ENCODE measurements around the gene CYYR1.

The CYYR1 gene

GRCh38 chr21:26555540-26556146 lies 17.4 kb downstream of the CYYR1 start:
- no peak overlapping the region for H3K27ac ChIP-seq
- no peak for TF ChIP-seq CTCF (IDR thresholded peaks at IDR 0.05)
- DNase-seq (ENCODE audit: low spot score) = no peak
- H3K4me3 ChIP-seq = no peak overlapping the region

- Histone ChIP-seq H3K4me3 (no peak overlapping the region), H3K27ac (no peak overlapping the region)
- DNase-seq (ENCODE audit: low spot score) = no peak
- no peak for TF ChIP-seq CTCF (IDR thresholded peaks at IDR 0.05)
Measured at GRCh38 chr21:26554365-26554764, 18.7 kb downstream of the CYYR1 start.

- no peak overlapping the region for H3K27ac ChIP-seq
- H3K4me3 ChIP-seq = no peak overlapping the region
- DNase-seq (ENCODE audit: low spot score) = no peak
- TF ChIP-seq CTCF (IDR thresholded peaks at IDR 0.05) = no peak
Measured at GRCh38 chr21:26553898-26554297, 19.2 kb downstream of the CYYR1 start.

- Histone ChIP-seq H3K27ac (no peak overlapping the region), H3K4me3 (no peak overlapping the region)
- no peak for TF ChIP-seq CTCF (IDR thresholded peaks at IDR 0.05)
- no peak for DNase-seq (ENCODE audit: low spot score)
Measured at GRCh38 chr21:26550326-26550725, 22.8 kb downstream of the CYYR1 start.

GRCh38 chr21:26546446-26547097 lies 26.5 kb downstream of the CYYR1 start:
- no peak for TF ChIP-seq CTCF (IDR thresholded peaks at IDR 0.05)
- no peak for DNase-seq (ENCODE audit: low spot score)
- Histone ChIP-seq H3K4me3 (no peak overlapping the region), H3K27ac (peak overlapping the region in 1 of 2 donors; percentile 63)

- TF ChIP-seq CTCF (IDR thresholded peaks at IDR 0.05) = no peak
- Histone ChIP-seq H3K4me3 (no peak overlapping the region), H3K27ac (no peak overlapping the region)
- DNase-seq (ENCODE audit: low spot score) = no peak
Measured at GRCh38 chr21:26544201-26544775, 28.8 kb downstream of the CYYR1 start.

- TF ChIP-seq CTCF (IDR thresholded peaks at IDR 0.05) = no peak
Measured at GRCh38 chr21:26540651-26541050, 32.4 kb downstream of the CYYR1 start.

More at GRCh38 chr21:26540651-26541050, 32.4 kb downstream of the CYYR1 start:
- H3K4me3 ChIP-seq = no peak overlapping the region
- H3K27ac ChIP-seq = no peak overlapping the region
- DNase-seq (ENCODE audit: low spot score) = no peak
